Measurements from ENCODE around the gene DRC3.
"Not testable (repeated sequence)": the region's sequence is repeated elsewhere in the genome, so short reads cannot be mapped to it uniquely, and the experiment has no call there.

The DRC3 gene

DNA sequence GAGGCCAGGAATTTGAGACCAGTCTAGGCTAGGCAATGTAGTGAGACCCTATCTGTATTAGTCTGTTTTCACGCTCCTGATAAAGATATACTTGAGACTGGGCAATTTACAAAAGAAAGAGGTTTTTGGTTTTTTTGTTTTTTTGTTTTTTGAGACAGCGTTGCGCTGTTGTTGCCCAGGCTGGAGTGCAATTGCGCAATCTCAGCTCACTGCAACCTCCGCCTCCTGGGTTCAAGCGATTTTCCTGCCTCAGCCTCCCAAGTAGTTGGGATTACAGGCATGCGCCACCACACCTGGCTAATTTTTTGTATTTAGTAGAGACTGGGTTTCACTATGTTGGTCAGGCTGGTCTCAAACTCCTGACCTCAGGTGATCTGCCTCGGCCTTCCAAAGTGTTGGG lies 23.2 kb downstream of the DRC3 start:
- not testable (repeated sequence) for H3K79me1 ChIP-seq (ENCODE audit: low read depth, low read length); H3K18ac ChIP-seq (ENCODE audit: low read length); H3K27me3 ChIP-seq (ENCODE audit: control insufficient read depth in 3 of 3, insufficient read depth in 3 of 3, low read depth in 1 of 3, low read length in 3 of 3); H2BK12ac ChIP-seq (ENCODE audit: low read length); H3K4ac ChIP-seq (ENCODE audit: low read length); H3K27ac ChIP-seq (replicated peaks; ENCODE audit: low read length); H2BK15ac ChIP-seq (ENCODE audit: low read length); H3K4me3 ChIP-seq (ENCODE audit: low read length in 2 of 2); H3K36me3 ChIP-seq (replicated peaks in 1 of 2; ENCODE audit: control insufficient read depth in 2 of 2, insufficient read depth in 2 of 2, low read length in 2 of 2); H3K4me2 ChIP-seq (ENCODE audit: insufficient read depth, low read length, poor library complexity, severe bottlenecking); H2BK120ac ChIP-seq (ENCODE audit: low read depth, low read length); H2BK5ac ChIP-seq (ENCODE audit: low read length); H4K91ac ChIP-seq (ENCODE audit: low read depth, low read length, poor library complexity); H3K9ac ChIP-seq (ENCODE audit: low read depth, low read length, poor library complexity); H2AK5ac ChIP-seq (ENCODE audit: low read depth, low read length); DNase-seq (ENCODE audit: low spot score); H2AFZ ChIP-seq (ENCODE audit: low read length); H3K23ac ChIP-seq (ENCODE audit: low read depth, low read length, poor library complexity); H4K8ac ChIP-seq (ENCODE audit: low read depth, low read length); H3K9me3 ChIP-seq (replicated peaks in 1 of 2; ENCODE audit: control insufficient read depth in 2 of 2, insufficient read depth in 1 of 2, low read depth in 1 of 2, low read length in 2 of 2); H3K14ac ChIP-seq (ENCODE audit: low read length)
- peaks cover 8 to 12% of the 10 kb centered on the region in 2 donors for H3K4me1 ChIP-seq (ENCODE audit: control insufficient read depth in 2 of 2, insufficient read depth in 1 of 2, low read depth in 1 of 2, low read length in 2 of 2)
- WGBS, 2 donors (ENCODE audit: extremely low coverage in 2 of 2, insufficient read length in 2 of 2, insufficient replicate concordance in 1 of 2): no CpG with 5 or more reads among the region's 8 CpGs

DNA sequence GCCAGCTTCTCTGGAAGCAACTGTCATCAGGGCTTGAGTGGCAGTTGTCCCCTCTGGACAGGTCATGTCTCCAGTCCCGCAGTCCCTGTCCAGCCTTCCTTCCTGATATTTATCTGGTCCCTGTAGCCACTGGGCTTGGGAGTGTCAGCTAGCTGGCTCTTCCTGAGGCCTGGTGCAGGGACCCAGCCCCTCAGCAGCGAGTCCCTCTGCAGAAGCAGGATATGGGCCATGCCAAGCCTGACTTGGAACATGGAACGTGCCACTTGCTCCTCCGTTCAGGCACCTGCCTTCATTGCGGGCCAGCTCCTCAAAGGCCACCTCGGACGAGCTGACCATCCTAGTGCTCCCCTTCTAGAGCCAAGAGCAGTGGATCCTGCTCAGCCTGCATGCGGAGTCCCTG lies 26.3 kb downstream of the DRC3 start:
- peak overlapping the region; percentile 63 for H2BK120ac ChIP-seq (ENCODE audit: low read depth, low read length)
- no peak overlapping the region for H3K4ac ChIP-seq (ENCODE audit: low read length)
- H3K4me2 ChIP-seq (ENCODE audit: insufficient read depth, low read length, poor library complexity, severe bottlenecking): no peak overlapping the region
- H3K9me3 ChIP-seq (replicated peaks in 1 of 2; ENCODE audit: control insufficient read depth in 2 of 2, insufficient read depth in 1 of 2, low read depth in 1 of 2, low read length in 2 of 2): no peaks in the 10 kb centered on the region
- H3K27me3 ChIP-seq (ENCODE audit: control insufficient read depth in 3 of 3, insufficient read depth in 3 of 3, low read depth in 1 of 3, low read length in 3 of 3): no peaks in the 10 kb centered on the region
- peak overlapping the region; percentile 6 for H2AK5ac ChIP-seq (ENCODE audit: low read depth, low read length)
- H2BK5ac ChIP-seq (ENCODE audit: low read length): no peak overlapping the region
- no peak overlapping the region for H2BK15ac ChIP-seq (ENCODE audit: low read length)
- no peak overlapping the region for H2BK12ac ChIP-seq (ENCODE audit: low read length)
- no peaks in the 10 kb centered on the region for H3K36me3 ChIP-seq (replicated peaks in 1 of 2; ENCODE audit: control insufficient read depth in 2 of 2, insufficient read depth in 2 of 2, low read length in 2 of 2)
- no peak overlapping the region for H4K8ac ChIP-seq (ENCODE audit: low read depth, low read length)
- WGBS, 2 donors (ENCODE audit: extremely low coverage in 2 of 2, insufficient read length in 2 of 2, insufficient replicate concordance in 1 of 2): no CpG with 5 or more reads among the region's 8 CpGs
- no peak overlapping the region for H3K27ac ChIP-seq (replicated peaks; ENCODE audit: low read length)
- no peak overlapping the region for H3K9ac ChIP-seq (ENCODE audit: low read depth, low read length, poor library complexity)
- no peak overlapping the region for H3K14ac ChIP-seq (ENCODE audit: low read length)
- H3K18ac ChIP-seq (ENCODE audit: low read length): peak overlapping the region; percentile 58
- H3K4me1 ChIP-seq (ENCODE audit: control insufficient read depth in 2 of 2, insufficient read depth in 1 of 2, low read depth in 1 of 2, low read length in 2 of 2): peaks cover 8 to 12% of the 10 kb centered on the region in 2 donors
- H4K91ac ChIP-seq (ENCODE audit: low read depth, low read length, poor library complexity): no peak overlapping the region
- H3K4me3 ChIP-seq (ENCODE audit: low read length in 2 of 2): no peak overlapping the region
- no peak for DNase-seq (ENCODE audit: low spot score)
- peak overlapping the region; percentile 44 for H2AFZ ChIP-seq (ENCODE audit: low read length)
- no peak overlapping the region for H3K23ac ChIP-seq (ENCODE audit: low read depth, low read length, poor library complexity)
- no peaks in the 10 kb centered on the region for H3K79me1 ChIP-seq (ENCODE audit: low read depth, low read length)

DNA sequence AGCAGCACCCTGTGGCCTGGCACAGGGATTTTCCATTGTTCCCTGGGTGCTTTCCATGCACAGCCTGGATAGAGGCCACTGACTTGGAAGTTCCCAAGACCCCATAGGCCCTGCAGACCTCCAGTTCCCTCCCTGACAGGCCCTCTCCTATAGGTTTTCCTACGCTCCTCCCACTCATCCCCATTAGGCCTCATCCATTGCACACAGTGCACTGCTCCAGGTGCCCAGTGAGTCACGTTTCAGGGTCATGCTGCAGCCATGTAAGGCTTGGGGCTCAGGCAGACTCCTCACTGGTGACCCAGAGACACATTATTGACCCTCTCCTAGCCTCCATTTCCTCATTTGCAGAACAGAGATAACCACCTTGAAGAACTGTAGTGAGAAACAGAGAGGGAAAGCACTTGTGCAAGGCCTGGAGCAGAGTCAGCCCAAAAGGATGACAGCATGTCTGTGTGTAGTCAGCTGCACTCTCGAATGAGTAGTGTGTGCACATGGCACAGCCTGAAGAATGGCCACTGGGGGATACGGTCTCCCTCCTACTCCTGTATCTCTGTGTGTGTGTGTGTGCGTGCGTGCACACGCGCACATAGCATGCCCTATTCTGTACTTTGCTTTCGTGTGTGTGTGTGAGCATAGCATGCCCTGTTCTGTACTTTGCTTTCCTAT lies 26.8 kb downstream of the DRC3 start:
- Histone ChIP-seq H3K27me3 (ENCODE audit: control insufficient read depth in 3 of 3, insufficient read depth in 3 of 3, low read depth in 1 of 3, low read length in 3 of 3) (no peaks in the 10 kb centered on the region), H3K9ac (ENCODE audit: low read depth, low read length, poor library complexity) (peak overlapping the region; percentile 71), H2BK5ac (ENCODE audit: low read length) (no peak overlapping the region), H3K4me1 (ENCODE audit: control insufficient read depth in 2 of 2, insufficient read depth in 1 of 2, low read depth in 1 of 2, low read length in 2 of 2) (peaks cover 6 to 11% of the 10 kb centered on the region in 2 donors), H3K23ac (ENCODE audit: low read depth, low read length, poor library complexity) (no peak overlapping the region), H3K4me2 (ENCODE audit: insufficient read depth, low read length, poor library complexity, severe bottlenecking) (no peak overlapping the region), H3K18ac (ENCODE audit: low read length) (no peak overlapping the region), H4K8ac (ENCODE audit: low read depth, low read length) (peak overlapping the region; percentile 5), H2BK120ac (ENCODE audit: low read depth, low read length) (no peak overlapping the region), H3K9me3 (replicated peaks in 1 of 2; ENCODE audit: control insufficient read depth in 2 of 2, insufficient read depth in 1 of 2, low read depth in 1 of 2, low read length in 2 of 2) (no peaks in the 10 kb centered on the region), H3K4ac (ENCODE audit: low read length) (no peak overlapping the region), H3K4me3 (ENCODE audit: low read length in 2 of 2) (peak overlapping the region in 1 of 2 donors; percentile 22), H2AK5ac (ENCODE audit: low read depth, low read length) (peak overlapping the region; percentile 6), H3K79me1 (ENCODE audit: low read depth, low read length) (no peaks in the 10 kb centered on the region), H3K36me3 (replicated peaks in 1 of 2; ENCODE audit: control insufficient read depth in 2 of 2, insufficient read depth in 2 of 2, low read length in 2 of 2) (no peaks in the 10 kb centered on the region), H3K27ac (replicated peaks; ENCODE audit: low read length) (no peak overlapping the region), H2AFZ (ENCODE audit: low read length) (peak overlapping the region; percentile 44), H4K91ac (ENCODE audit: low read depth, low read length, poor library complexity) (no peak overlapping the region), H2BK15ac (ENCODE audit: low read length) (no peak overlapping the region), H2BK12ac (ENCODE audit: low read length) (peak overlapping the region; percentile 86), H3K14ac (ENCODE audit: low read length) (no peak overlapping the region)
- DNase-seq (ENCODE audit: low spot score): no peak
- no CpG with 5 or more reads among the region's 9 CpGs for WGBS, 2 donors (ENCODE audit: extremely low coverage in 2 of 2, insufficient read length in 2 of 2, insufficient replicate concordance in 1 of 2)

DNA sequence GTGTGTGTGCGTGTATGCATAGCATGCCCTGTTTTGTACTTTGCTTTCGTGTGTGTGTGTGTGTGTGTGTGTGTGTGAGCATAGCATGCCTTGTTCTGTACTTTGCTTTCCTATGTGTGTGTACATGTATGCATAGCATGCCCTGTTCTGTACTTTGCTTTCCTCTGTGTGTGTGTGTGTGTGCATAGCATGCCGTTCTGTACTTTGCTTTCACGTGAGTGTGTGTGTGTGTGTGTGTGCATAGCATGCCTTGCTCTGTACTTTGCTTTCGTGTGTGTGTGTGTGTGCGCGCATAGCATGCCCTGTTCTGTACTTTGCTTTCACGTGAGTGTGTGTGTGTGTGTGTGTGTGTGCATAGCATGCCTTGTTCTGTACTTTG lies 27.4 kb downstream of the DRC3 start:
- no CpG with 5 or more reads among the region's 8 CpGs for WGBS, 2 donors (ENCODE audit: extremely low coverage in 2 of 2, insufficient read length in 2 of 2, insufficient replicate concordance in 1 of 2)
- Histone ChIP-seq H3K79me1 (ENCODE audit: low read depth, low read length) (no peaks in the 10 kb centered on the region), H4K8ac (ENCODE audit: low read depth, low read length) (peak overlapping the region; percentile 5), H3K23ac (ENCODE audit: low read depth, low read length, poor library complexity) (no peak overlapping the region), H4K91ac (ENCODE audit: low read depth, low read length, poor library complexity) (no peak overlapping the region), H3K4me3 (ENCODE audit: low read length in 2 of 2) (peak overlapping the region in 1 of 2 donors; percentile 22), H3K4ac (ENCODE audit: low read length) (no peak overlapping the region), H3K27ac (replicated peaks; ENCODE audit: low read length) (no peak overlapping the region), H2AFZ (ENCODE audit: low read length) (no peak overlapping the region), H3K4me1 (ENCODE audit: control insufficient read depth in 2 of 2, insufficient read depth in 1 of 2, low read depth in 1 of 2, low read length in 2 of 2) (peaks cover 2 to 7% of the 10 kb centered on the region in 2 donors), H3K4me2 (ENCODE audit: insufficient read depth, low read length, poor library complexity, severe bottlenecking) (no peak overlapping the region), H3K36me3 (replicated peaks in 1 of 2; ENCODE audit: control insufficient read depth in 2 of 2, insufficient read depth in 2 of 2, low read length in 2 of 2) (no peaks in the 10 kb centered on the region), H3K18ac (ENCODE audit: low read length) (no peak overlapping the region), H2BK15ac (ENCODE audit: low read length) (no peak overlapping the region), H3K27me3 (ENCODE audit: control insufficient read depth in 3 of 3, insufficient read depth in 3 of 3, low read depth in 1 of 3, low read length in 3 of 3) (no peaks in the 10 kb centered on the region), H3K9me3 (replicated peaks in 1 of 2; ENCODE audit: control insufficient read depth in 2 of 2, insufficient read depth in 1 of 2, low read depth in 1 of 2, low read length in 2 of 2) (no peaks in the 10 kb centered on the region), H2BK120ac (ENCODE audit: low read depth, low read length) (no peak overlapping the region), H3K9ac (ENCODE audit: low read depth, low read length, poor library complexity) (peak overlapping the region; percentile 71), H2BK5ac (ENCODE audit: low read length) (no peak overlapping the region), H3K14ac (ENCODE audit: low read length) (no peak overlapping the region), H2BK12ac (ENCODE audit: low read length) (peak overlapping the region; percentile 86), H2AK5ac (ENCODE audit: low read depth, low read length) (no peak overlapping the region)
- DNase-seq (ENCODE audit: low spot score): no peak

Data from neuronal stem cell (in vitro differentiated cells).